ENCODE measurements around the gene KIF5A. TPM values are rescaled to one million over a fixed set of nuclear protein-coding genes. Genes with fewer than 3 reads are reported as not detected.
A peak's percentile ranks its signal among the peaks of the same experiment; 100 is the strongest.

KIF5A gene
- total and polyA plus RNA-seq, 2 of the 13 experiments (the other 11 are each of a cell fraction or from before 2014, with no cell fraction given): 1.6 to 11.9 TPM

GRCh38 chr12:57520053-57520818, 29.6 kb upstream of the KIF5A start, which contains the start of gene DDIT3 (continued):
- TF ChIP-seq ZBTB33 (CRISPR knock-in tag; IDR thresholded peaks at IDR 0.05) (peak; percentile 28; the same call in 1 of the 2 replicates), SPEN (CRISPR knock-in tag; IDR thresholded peaks at IDR 0.05; ENCODE audit: low read depth) (peak; percentile 53; the same call in 1 of the 2 replicates), RXRA (CRISPR knock-in tag; IDR thresholded peaks at IDR 0.05) (no peak), ZMYM3 (CRISPR knock-in tag; IDR thresholded peaks at IDR 0.05) (no peak), ZFP91 (CRISPR knock-in tag; IDR thresholded peaks at IDR 0.05; ENCODE audit: borderline replicate concordance) (peak; percentile 66), ZNF232 (CRISPR knock-in tag; IDR thresholded peaks at IDR 0.05; ENCODE audit: borderline replicate concordance) (peak; percentile 80; the same call in 1 of the 2 replicates), POLR2AphosphoS5 (IDR thresholded peaks at IDR 0.05; ENCODE audit: low read depth, low read length) (peak; percentile 99), NR2C2 (CRISPR knock-in tag; IDR thresholded peaks at IDR 0.05; ENCODE audit: borderline replicate concordance) (peak; percentile 78), TFDP1 (CRISPR knock-in tag; IDR thresholded peaks at IDR 0.05; ENCODE audit: borderline replicate concordance) (no peak; the same call in 1 of the 2 replicates), SIN3B (IDR thresholded peaks at IDR 0.05; ENCODE audit: low read length) (no peak), GTF2F1 (IDR thresholded peaks at IDR 0.05; ENCODE audit: low read length) (peak; percentile 89; the same call in 1 of the 2 replicates), NFATC3 (CRISPR knock-in tag; IDR thresholded peaks at IDR 0.05) (0 out of 2 replicates have a peak, but pooled peaks have one; percentile 33), MAZ (IDR thresholded peaks at IDR 0.05; ENCODE audit: borderline replicate concordance, low read depth, low read length) (no peak; the same call in 1 of the 2 replicates), MAZ (CRISPR knock-in tag; IDR thresholded peaks at IDR 0.05; ENCODE audit: low read depth) (peak; percentile 18; the same call in 1 of the 2 replicates)
- TF ChIP-seq, protein P1, sequence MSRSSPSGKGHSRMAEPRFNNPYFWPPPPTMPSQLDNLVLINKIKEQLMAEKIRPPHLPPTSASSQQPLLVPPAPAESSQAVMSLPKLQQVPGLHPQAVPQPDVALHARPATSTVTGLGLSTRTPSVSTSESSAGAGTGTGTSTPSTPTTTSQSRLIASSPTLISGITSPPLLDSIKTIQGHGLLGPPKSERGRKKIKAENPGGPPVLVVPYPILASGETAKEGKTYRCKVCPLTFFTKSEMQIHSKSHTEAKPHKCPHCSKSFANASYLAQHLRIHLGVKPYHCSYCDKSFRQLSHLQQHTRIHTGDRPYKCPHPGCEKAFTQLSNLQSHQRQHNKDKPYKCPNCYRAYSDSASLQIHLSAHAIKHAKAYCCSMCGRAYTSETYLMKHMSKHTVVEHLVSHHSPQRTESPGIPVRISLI (CRISPR knock-in tag; IDR thresholded peaks at IDR 0.05; ENCODE audit: borderline replicate concordance): 0 out of 2 replicates have a peak, but pooled peaks have one; percentile 25
- TF ChIP-seq, protein P2, sequence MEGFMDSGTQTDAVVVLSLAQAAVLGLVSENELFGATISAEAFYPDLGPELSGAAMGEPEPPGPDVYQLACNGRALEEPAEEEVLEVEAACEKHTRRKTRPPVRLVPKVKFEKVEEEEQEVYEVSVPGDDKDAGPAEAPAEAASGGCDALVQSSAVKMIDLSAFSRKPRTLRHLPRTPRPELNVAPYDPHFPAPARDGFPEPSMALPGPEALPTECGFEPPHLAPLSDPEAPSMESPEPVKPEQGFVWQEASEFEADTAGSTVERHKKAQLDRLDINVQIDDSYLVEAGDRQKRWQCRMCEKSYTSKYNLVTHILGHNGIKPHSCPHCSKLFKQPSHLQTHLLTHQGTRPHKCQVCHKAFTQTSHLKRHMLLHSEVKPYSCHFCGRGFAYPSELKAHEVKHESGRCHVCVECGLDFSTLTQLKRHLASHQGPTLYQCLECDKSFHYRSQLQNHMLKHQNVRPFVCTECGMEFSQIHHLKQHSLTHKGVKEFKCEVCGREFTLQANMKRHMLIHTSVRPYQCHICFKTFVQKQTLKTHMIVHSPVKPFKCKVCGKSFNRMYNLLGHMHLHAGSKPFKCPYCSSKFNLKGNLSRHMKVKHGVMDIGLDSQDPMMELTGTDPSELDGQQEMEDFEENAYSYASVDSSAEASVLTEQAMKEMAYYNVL (CRISPR knock-in tag; IDR thresholded peaks at IDR 0.05; ENCODE audit: borderline replicate concordance): no peak; the same call in 1 of the 2 replicates
- TF ChIP-seq, protein P3, sequence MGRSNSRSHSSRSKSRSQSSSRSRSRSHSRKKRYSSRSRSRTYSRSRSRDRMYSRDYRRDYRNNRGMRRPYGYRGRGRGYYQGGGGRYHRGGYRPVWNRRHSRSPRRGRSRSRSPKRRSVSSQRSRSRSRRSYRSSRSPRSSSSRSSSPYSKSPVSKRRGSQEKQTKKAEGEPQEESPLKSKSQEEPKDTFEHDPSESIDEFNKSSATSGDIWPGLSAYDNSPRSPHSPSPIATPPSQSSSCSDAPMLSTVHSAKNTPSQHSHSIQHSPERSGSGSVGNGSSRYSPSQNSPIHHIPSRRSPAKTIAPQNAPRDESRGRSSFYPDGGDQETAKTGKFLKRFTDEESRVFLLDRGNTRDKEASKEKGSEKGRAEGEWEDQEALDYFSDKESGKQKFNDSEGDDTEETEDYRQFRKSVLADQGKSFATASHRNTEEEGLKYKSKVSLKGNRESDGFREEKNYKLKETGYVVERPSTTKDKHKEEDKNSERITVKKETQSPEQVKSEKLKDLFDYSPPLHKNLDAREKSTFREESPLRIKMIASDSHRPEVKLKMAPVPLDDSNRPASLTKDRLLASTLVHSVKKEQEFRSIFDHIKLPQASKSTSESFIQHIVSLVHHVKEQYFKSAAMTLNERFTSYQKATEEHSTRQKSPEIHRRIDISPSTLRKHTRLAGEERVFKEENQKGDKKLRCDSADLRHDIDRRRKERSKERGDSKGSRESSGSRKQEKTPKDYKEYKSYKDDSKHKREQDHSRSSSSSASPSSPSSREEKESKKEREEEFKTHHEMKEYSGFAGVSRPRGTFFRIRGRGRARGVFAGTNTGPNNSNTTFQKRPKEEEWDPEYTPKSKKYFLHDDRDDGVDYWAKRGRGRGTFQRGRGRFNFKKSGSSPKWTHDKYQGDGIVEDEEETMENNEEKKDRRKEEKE (IDR thresholded peaks at IDR 0.05): no peak
